ENCODE measurements around the gene LACTBL1.
"Not testable (repeated sequence)": the region's sequence is repeated elsewhere in the genome, so short reads cannot be mapped to it uniquely, and the experiment has no call there.

LACTBL1 gene

DNA sequence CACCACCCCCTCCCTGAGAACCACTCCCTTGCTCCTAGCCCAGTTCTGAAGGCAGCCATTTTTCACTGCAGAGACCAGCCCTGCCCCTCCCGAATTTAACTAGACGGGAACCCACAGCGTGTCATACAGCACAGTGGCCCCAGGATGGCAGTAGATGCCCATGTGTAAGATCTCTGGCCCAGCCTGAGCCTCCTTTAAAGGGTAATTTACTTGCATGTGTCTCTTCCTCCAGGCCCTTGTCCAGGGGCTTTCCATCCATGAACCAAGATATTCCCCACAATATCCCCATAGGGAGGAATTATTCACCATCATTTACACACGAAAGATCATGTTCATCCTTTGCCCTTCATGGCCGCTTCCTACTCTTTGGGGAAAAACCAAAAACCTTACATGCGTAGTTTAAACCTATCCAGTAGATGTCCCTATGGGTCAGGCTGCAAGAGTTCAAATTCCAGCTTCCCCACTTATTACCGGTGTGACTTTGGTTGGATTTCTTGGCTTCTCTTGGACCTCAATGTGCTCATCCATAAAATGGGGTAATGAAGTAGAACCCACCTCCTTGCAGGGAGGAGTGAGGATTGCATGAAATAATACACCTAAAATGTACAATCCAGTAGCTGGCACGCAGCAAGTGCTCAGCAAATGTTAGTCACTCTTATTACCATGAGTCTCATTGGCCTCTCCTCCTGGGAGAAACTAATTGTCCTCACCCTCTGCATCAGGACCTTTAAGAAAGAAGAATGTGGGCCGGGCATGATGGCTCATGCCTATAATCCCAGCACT, 4.0 kb upstream of the LACTBL1 start:
- peak; percentile 49 for DNase-seq

DNA sequence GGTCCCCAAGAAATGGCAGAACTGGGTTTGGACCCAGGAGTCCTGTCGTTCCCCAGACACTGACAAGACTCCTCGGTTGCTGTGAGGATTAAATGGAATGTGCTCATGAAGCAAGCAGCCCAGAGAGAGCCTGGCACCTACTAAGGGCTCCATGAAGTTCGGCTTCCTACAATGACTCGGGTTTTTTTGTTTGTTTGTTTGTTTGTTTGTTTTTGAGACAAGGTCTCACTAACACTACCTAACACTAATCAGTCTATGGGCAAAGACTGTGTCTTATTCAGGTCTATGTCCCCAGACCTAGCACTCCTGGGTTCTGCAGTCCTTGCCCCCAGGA, 3.4 kb upstream of the LACTBL1 start:
- no peak for DNase-seq

DNA sequence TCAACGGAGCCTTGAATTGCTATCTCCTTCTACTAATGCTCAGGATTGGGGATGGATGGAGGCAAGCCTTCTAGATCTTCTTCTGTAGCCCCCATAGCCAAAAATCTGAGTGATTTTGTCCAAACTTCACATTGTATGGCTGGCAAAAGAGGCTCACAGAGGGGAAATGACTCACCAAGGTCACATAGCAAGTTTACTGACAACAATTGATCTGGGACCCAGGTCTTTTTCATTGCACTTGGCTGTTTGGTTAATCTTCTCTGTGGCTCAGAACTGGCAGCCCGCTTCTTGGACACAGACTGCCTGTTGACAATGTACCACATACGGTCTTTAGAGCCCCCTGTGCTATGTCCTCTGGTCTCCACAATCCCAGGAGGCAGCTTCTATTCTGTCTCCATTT, 3.0 kb upstream of the LACTBL1 start:
- DNase-seq = no peak

DNA sequence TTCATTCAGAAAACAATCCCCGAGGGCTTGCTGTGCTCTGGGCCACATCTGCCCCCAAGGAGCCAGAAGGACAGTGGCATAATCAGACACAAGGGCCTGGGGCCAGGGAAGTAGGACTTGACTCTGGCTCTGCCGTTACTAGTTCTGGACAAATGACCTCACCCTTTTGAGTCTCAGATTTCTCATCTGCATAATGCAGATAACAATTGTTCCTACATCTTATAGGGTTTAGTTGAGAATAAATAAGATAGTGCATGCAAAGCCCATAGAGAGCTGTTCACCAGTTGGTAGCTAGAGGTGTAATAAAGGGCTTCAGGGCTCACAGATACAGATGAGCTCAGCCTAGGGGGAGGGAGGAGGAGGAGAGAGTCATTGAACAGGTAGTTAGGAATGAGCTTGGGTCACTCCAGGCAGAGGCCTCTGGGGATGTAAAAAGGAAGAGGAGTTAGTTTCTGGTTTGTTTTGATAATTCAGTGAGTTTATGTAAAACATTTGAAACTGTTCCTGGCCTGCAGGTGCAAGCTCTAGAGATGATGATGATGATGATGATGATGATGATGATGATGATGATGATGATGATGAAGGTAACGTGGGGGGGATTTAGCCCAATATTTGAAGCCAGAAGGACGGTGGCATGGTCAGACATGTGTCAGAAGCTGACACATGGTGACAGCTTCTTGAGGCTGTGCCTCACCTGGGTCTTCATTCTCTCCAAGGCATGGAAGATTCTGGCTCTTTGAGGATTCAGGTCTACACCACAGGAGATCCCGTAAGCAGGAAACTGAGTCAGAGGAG, 858 bp downstream of the LACTBL1 start:
- DNase-seq = no peak

DNA sequence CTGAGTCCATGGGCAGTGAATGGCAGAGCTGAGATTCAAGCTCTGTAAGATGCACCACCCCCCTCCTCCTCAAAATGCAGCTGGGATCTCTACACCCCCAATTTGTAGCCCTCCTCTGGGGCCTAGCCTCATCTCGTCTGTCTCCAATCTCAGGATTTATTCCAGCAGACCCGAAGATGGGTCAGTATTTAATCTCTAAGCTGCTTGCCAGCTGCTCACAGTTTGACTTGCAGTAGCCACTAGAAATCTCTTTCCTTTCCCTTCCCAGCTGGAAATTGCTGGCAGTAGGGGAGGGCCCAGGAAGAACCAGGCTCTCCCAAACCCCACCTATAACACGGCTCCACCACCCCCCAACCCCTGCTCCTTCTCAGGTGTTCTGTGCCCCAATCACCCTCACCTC, 1.5 kb downstream of the LACTBL1 start:
- no peak for DNase-seq

DNA sequence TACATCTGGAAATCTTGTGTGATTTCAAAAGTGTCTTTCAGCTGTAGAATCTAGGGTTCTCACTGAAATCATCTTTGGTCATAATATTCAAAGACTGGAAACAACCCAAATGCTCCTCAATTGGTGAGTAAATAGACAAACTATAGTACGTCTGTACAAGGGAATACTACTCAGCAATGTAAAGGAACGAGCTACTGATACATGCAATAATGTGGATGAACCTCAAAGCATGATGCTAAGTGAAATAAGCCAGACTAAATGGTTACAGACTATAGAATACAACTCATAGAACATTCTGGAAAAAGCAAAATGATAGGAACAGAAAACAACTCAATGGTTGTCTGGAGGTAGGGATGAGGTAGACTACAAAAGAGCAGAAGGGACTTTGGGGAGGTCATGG, 2.6 kb downstream of the LACTBL1 start:
- DNase-seq = no peak

DNA sequence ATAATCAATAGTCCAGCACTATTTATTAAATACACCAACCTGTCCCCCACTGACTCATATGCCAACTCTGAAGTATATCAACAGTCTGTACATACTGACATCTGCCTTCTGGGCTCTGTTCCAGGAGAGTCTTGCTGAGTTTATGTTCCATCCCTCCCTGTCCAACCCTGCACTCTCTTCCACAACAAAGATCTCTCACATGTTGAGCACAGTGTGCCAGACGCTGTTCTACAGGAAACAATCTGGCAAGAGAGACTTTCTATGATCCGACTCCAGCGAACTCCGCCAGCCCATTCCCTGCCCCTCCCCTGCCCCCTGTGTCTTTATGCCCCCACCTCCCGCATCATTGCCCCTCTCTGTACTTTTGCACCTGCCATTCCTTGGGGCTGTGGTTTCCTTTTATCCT, 3.4 kb downstream of the LACTBL1 start:
- no peak for DNase-seq

DNA sequence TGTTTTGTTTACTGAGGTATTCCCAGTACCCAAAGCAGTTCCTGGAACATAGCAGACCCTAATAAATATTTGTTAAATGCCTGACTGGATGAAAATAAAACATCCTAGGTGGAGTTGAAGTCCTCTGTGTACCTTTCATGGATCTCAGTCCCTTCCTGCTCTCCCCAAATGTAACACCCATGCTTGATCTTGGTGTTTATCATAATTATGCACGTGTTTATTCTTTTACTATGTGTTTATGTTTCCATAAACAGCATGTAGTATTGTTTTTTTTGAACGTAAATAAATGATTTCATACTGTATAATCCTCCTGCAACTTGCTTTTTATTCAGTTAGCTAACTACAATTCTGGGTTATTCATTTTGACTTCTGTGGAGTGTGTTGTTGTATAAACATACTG, 4.8 kb downstream of the LACTBL1 start:
- DNase-seq = no peak

DNA sequence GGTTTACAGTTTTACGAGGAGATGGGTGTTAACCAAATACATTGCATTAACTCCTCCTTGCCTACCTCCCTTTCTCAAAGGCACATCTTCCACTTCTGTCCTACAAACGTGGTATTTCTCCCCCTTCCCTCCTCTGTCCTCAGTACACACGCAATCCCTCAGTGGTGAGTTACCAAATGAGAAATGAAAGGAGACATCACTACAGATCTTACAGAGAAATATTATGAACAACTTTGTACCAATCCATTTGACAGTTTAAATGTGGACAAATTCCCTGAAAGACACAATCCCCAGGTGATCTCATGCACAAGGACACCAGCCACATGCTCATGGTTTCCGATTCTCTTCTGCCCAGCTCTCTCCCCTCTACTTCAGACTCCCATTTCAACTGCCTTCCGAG, 6.4 kb downstream of the LACTBL1 start:
- no peak for DNase-seq

DNA sequence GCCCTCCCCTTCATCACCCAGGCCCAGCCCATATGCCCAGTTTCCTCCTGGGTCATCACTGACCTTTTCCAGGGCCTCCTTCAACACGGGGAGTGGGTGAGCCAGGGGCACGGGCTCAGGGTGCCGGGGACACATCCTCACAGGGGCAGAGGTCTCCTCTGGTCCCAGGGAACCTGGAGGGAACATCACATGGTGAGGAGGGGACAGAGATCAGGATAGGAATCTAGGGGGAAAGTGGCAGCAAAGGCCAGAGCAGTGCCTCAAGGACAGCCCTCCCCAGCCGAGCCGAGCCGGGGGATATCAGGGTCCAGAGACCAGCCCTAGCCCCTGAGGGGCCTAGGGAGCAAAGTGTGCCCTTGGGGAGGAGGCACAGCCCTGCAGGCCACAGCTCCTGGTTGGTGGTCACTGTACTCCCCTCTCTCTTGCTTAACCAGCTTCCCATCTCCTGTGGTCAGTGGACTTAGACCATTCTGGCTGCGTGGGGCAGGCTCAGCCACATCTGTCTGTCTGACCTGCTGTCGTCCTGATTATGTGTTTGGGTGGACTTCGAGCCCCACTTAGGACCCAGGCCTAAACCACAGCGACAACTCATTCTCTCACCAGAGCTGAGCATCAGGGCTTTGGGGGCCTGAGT, 9.5 kb downstream of the LACTBL1 start:
- no peak for DNase-seq

DNA sequence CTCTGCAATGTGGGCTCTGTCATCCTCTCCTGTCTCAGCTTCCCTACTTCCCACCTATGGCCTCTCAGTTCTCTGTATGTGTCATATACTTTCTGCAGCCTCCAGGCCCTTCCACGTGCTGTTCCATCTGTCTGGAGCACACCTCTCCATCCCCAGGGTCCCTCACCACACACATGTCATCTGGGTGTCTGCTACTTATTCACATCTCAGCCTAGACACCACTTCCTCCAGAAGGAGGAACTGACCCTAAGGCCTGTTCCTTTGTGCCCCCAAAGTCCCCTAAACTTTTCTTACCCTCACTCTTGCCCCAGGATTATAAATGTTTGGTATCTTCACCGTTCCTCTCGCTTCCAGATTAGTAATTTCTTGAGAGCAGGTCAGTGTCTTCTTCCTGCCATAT, 10.1 kb downstream of the LACTBL1 start:
- no peak for DNase-seq

DNA sequence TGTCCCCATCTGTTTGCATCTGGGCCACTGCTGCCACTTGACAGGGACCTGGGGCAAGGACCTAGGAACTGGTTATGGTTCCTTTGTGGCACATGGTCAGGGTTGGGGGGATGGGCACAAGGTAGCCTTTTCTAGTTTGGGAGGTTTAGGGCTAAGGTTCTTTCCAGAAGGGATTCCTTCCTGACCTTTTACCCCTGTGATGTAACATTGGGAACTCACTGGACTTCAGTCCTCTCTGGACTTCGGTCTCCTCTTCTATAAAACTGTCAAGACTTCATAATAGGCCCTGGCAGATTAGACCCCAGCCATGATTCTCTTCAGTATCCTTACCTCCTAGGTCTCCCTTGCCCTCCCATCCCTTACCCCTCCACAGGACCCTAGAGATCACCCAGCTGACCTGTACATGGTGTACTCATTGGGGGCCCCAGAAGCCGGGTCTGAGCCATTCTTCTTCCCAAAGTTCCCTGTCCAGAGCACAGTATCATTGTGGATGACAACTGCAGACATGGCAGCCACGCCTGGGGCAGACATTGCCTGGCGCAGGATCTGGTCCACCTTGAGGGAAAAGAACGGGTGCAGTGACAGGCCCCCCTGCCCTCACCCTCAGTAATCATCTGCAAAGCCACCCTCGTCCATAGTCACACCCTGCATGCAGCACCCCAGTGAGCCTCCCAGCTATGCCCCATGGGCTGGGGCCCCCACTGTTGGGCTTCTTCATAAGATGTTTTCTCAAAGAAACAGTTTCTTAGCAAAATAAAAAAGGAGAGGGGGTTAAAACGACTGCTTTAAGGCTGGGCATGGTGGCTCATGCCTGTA, 12.9 kb downstream of the LACTBL1 start:
- no peak for DNase-seq

DNA sequence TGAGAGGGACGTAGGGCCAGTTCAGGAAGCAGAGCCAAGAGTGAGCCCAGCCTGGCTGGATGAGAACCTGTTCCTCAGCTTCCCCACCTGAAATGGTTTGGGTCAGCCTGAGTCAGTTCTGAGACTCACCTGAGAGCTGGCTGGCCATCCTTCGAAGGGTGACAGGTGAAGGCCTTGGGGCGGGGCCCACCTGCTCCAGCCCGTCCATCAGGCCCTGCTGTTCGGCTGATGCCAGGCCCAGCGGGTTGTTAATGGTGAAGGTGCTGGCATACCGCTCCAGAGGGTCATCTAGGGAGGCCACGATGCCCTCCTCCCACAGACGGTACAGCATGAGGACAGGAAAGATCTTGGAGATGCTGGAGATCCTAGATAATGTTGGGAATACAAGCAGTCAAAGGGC, 14.1 kb downstream of the LACTBL1 start:
- no peak for DNase-seq

DNA sequence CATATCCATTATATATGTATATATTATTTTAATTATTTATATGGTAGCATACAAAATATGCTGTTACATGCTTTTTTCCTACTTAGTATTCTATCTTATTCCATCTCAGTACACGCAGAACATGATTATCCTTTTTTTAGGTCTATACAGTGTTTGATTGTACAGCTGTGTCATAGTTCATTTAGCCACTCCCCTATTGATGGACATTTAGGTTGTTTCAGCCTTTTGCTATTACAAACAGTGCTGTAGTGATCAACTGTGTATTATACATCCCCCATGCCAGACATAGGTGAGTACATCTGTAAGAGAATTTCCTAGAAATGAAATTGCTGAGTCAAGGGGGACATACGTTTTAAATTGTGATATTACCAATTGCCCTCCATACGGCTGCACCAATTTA, 15.6 kb downstream of the LACTBL1 start:
- no peak for DNase-seq

DNA sequence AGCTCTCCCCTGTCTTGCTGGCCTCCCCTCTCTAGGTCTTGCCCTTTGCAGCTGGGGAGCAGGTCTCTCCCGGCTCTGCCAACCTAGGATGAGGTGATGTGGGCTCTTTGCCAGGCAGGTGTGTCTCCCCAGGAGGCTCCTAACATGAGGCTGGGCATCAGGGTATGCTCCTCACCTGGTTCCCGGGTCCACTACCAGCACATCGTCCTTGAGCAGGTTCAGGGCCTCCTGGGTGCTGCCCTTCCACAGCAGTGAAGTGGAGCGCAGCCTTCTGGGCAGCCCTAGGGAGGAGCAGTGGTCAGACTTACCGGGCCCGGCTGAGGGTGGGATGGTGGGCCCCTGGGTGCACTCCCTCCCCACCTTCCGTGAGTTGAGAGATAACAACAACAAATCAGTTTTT, 17.5 kb downstream of the LACTBL1 start:
- no peak for DNase-seq

DNA sequence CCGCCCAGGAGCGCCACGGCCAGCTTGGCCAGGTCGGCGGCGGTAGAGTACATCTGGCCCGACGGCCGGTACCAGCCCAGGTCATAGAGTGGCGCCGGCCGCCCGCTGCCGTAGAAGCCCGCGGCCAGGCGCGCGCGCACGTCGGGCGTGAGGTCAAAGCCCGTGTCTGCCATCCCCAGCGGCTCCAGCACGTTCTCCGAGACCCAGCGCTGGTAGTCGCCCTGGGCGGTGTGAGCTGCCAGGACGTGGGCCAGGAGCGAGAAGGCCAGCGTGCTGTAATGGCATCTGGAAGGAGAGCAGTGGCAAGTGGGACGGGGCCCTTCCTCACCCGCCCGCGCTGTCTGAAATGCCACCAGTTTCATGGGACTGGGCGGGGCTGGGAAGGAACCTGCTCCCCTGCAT, 18.9 kb downstream of the LACTBL1 start:
- DNase-seq = no peak

DNA sequence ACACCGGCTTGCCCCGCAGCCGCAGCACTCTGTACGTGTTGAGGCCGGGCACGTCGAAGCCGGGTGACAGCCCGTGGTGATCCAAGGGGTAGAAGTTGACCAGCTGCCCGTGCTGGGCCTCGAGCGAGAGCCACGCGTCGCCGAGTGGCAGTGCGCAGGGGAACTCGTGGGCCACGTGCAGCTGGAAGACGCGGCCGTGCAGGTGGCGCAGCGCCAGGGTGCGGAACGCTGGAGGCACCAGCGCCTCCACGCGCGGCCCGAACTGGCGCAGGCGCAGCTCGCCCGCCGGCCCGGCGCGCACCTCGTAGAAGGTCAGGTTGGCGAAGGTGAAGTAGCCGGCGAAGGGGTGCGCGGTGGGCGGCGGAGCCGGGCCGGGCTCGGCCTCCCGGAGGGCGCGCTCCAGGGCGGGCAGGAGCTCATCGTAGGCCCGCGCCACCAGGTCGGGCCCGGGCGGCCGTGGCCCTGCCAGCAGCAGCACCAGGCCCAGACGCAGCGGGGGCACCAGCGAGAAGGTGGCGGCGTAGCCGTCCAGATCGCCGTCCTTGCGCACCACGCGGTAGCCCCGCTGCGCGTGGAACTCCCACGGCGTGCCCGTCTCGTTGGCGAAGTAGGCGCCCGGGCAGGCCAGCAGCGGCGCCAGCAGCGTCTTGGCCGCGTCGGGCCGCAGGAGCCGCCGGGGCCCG, 19.5 kb downstream of the LACTBL1 start:
- no peak for DNase-seq

DNA sequence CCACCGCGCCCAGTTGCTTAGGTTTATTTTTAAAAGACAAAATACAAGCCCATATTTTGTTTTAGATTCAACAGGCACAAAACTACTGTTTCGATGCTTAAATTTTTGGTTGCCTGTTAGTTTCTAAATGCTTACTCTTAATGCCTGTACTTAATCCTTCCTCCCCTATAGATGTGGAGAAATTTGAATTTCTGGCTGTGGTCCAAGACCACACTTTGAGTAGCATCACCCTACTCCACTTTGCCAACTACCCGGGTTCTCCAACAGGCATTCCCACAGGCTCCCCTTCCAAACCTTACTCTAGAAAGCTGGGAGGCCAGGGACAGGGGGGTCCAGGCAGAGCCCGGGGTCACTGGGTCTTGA, 20.0 kb downstream of the LACTBL1 start:
- no peak for DNase-seq

DNA sequence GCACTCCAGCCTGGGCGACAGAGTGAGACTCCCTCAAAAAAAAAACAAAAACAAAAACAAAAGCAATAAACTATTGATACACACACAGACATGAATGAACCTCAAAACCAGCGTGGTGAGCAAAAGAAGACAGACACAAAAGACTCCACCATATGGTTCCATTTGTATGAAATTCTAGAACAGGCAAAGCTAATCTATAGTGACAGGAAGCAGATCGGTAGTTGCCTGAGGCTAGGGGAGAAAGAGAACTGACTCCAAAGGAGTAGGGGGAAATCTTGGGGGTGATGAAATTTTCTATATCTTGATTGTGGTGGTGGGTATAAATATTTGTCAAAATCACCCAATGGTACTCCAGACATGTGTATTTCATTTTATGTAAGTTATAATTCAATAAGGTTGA, 20.9 kb downstream of the LACTBL1 start:
- no peak for DNase-seq

DNA sequence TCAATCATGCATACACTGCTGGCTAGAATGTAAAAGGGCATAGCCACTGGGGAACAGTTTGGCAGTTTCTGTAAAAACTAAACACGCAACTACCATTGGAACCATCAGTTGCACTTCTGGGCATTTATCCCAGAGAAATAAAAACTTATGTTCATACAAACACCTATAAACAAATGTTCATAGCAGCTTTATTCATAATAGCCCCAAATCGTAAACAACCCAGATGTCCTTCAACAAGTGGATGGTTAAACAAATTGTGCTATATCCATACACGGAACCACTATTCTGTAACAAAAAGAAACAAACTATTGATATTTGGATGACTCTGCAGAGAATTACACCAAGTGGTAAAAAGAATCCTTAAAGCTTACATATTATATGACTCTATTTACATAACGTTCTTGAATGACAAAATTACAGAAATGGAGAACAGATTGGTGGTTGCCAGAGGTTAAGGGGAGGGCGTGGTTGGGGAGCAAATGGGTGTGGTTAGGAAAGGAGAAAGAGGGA, 22.8 kb downstream of the LACTBL1 start:
- DNase-seq = no peak

DNA sequence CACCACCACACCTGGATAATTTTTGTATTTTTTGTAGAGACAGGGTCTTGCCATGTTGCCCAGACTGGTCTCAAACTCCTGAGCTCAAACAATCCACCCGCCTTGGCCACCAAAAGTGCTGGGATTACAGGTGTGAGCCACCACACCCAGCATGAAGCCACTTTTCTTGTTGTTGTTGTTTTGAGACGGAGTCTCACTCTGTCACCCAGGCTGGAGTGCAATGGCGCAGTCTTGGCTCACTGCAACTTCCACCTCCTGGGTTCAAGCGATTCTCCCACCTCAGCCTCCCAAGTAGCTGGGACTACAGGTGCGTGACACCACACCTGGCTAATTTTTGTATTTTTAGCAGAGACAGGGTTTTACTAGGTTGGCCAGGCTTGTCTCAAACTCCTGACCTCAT, 27.5 kb downstream of the LACTBL1 start:
- not testable (repeated sequence) for DNase-seq

DNA sequence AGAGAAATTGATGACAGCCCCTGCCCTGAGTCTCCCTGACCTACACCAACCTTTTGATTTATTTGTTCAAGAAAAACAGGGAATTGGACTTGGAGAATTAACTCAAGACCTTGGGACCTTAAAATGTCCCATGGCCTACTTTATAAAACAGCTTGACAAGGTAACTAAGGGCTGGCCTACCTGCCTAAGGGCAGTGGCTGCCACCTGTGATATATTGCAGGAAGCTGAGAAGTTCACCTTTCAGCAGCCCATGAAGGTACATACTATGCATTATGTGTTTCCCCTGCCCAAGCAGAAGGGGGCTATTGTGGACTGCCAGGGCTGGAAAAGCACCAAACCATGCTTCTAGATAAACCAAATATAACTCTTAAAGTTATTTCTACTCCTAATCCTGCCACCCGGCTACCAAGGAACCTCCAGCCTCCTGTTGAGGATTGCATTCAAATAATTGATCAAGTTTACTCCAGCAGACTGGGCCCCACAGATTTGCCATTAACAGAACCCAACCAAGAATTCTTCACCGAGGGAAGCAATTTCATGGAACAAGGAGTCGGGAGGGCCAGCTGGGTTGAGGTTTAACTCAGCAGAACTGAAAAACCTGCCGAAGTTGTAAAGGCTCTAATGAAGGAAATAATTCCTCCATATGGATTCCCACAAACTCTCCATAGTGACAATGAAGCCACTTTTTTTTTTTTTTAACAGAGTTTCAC, 28.2 kb downstream of the LACTBL1 start:
- DNase-seq = no peak
